ENCODE results near the gene PIH1D1. TPM values are rescaled to one million over a fixed set of nuclear protein-coding genes. Genes with fewer than 3 reads are reported as not detected.

Gene PIH1D1
- total RNA-seq, 4 donors from 2014 or later = 96.2 to 229 (median 115) TPM

- DNase-seq = peak in 1 of 3 donors; percentile 23
- H3K36me3 ChIP-seq = no peaks in the 10 kb centered on the region
- H3K27ac ChIP-seq = no peak overlapping the region
- TF ChIP-seq POLR2A (IDR thresholded peaks at IDR 0.05) = no peak
- TF ChIP-seq CTCF (IDR thresholded peaks at IDR 0.05) = no peak
- peaks cover 0 to 40% of the 10 kb centered on the region in 2 donors for H3K27me3 ChIP-seq
- peaks cover 3 to 21% (median 16%) of the 10 kb centered on the region in 4 donors for H3K4me1 ChIP-seq
- no peak overlapping the region for H3K4me3 ChIP-seq
- no peaks in the 10 kb centered on the region for H3K9me3 ChIP-seq
Observed at GRCh38 chr19:49420227-49420626, 31.4 kb downstream of the PIH1D1 start.

GRCh38 chr19:49419173-49419572 is 32.4 kb downstream of the PIH1D1 start:
- DNase-seq = no peak
- no peak overlapping the region for H3K27ac ChIP-seq
- H3K4me1 ChIP-seq = peaks cover 3 to 21% (median 16%) of the 10 kb centered on the region in 4 donors
- peaks cover 0 to 39% of the 10 kb centered on the region in 2 donors for H3K27me3 ChIP-seq
- no peaks in the 10 kb centered on the region for H3K36me3 ChIP-seq
- TF ChIP-seq CTCF (IDR thresholded peaks at IDR 0.05) (no peak), POLR2A (IDR thresholded peaks at IDR 0.05) (no peak)
- H3K9me3 ChIP-seq = no peaks in the 10 kb centered on the region
- no peak overlapping the region for H3K4me3 ChIP-seq

GRCh38 chr19:49418511-49418910 is 33.1 kb downstream of the PIH1D1 start:
- H3K9me3 ChIP-seq = no peaks in the 10 kb centered on the region
- H3K27me3 ChIP-seq = peaks cover 0 to 32% of the 10 kb centered on the region in 2 donors
- H3K4me1 ChIP-seq = peaks cover 3 to 20% (median 16%) of the 10 kb centered on the region in 4 donors
- DNase-seq = no peak
- no peak overlapping the region for H3K4me3 ChIP-seq
- no peaks in the 10 kb centered on the region for H3K36me3 ChIP-seq
- H3K27ac ChIP-seq = no peak overlapping the region
- TF ChIP-seq POLR2A (IDR thresholded peaks at IDR 0.05) = no peak
- no peak for TF ChIP-seq CTCF (IDR thresholded peaks at IDR 0.05)

- Histone ChIP-seq H3K4me1 (peaks cover 0 to 6% (median 4%) of the 10 kb centered on the region in 4 donors), H3K27me3 (peaks cover 0 to 18% of the 10 kb centered on the region in 2 donors), H3K4me3 (no peak overlapping the region), H3K36me3 (no peaks in the 10 kb centered on the region), H3K9me3 (no peaks in the 10 kb centered on the region), H3K27ac (no peak overlapping the region)
- TF ChIP-seq CTCF (IDR thresholded peaks at IDR 0.05) (no peak), POLR2A (IDR thresholded peaks at IDR 0.05) (no peak)
- DNase-seq = no peak
Observed at GRCh38 chr19:49417088-49417487, 34.5 kb downstream of the PIH1D1 start.

- no peaks in the 10 kb centered on the region for H3K36me3 ChIP-seq
- H3K27ac ChIP-seq = no peak overlapping the region
- no peaks in the 10 kb centered on the region for H3K9me3 ChIP-seq
- H3K4me1 ChIP-seq = no peaks in the 10 kb centered on the region
- H3K4me3 ChIP-seq = no peak overlapping the region
- DNase-seq = no peak
- H3K27me3 ChIP-seq = peaks cover 0 to 7% of the 10 kb centered on the region in 2 donors
- TF ChIP-seq POLR2A (IDR thresholded peaks at IDR 0.05) (no peak), CTCF (IDR thresholded peaks at IDR 0.05) (no peak)
Observed at GRCh38 chr19:49415810-49416200, 35.8 kb downstream of the PIH1D1 start.
